GM23338 (cell line): Measurements from ENCODE around the gene EYA2. TPM values are rescaled to one million over a fixed set of nuclear protein-coding genes. Genes with fewer than 3 reads are reported as not detected.

Source experiments
- ATAC-seq: fragments of 200-7000 bp; cut with Tn5 transposase; 3 replicates; pipeline ENCODE4 v1.9.1; 2020
- DNase-seq: peaks from one replicate; pipeline ENCODE4 v3.0.0-alpha.2; 2015; ENCODE audit warnings: low spot score
- H2AFZ ChIP-seq: fragments of 200-600 bp; sonication (generic); 2 replicates; pipeline ENCODE4 v1.8.0; 2016; ENCODE audit warnings: antibody characterized with exemption, mild to moderate bottlenecking, moderate library complexity
- H3F3A ChIP-seq: fragments of 200-600 bp; sonication (generic); replicated peaks from 2 replicates; pipeline ENCODE4 v1.8.0; 2017; ENCODE audit warnings: antibody characterized with exemption, mixed run types, low read depth
- H3K27ac ChIP-seq: fragments of 200-600 bp; sonication (generic); 2 replicates; pipeline ENCODE4 v1.6.1; 2016; ENCODE audit warnings: low read depth
- H3K27me3 ChIP-seq: fragments of 200-600 bp; sonication (generic); 2 replicates; pipeline ENCODE4 v1.8.0; 2016; ENCODE audit warnings: mild to moderate bottlenecking, mixed run types, moderate library complexity; ENCODE audit not compliant: insufficient read depth
- H3K36me3 ChIP-seq: fragments of 200-600 bp; sonication (generic); 2 replicates; pipeline ENCODE4 v1.8.0; 2016; ENCODE audit warnings: mild to moderate bottlenecking; ENCODE audit not compliant: insufficient read depth
- H3K4me1 ChIP-seq: fragments of 200-600 bp; sonication (generic); 2 replicates; pipeline ENCODE4 v1.8.0; 2016; ENCODE audit warnings: mild to moderate bottlenecking, moderate library complexity; ENCODE audit not compliant: insufficient read depth
- H3K4me2 ChIP-seq: fragments of 200-600 bp; sonication (generic); 2 replicates; pipeline ENCODE4 v1.7.1; 2017; ENCODE audit warnings: mixed run types
- H3K4me3 ChIP-seq: fragments of 200-600 bp; sonication (generic); 2 replicates; pipeline ENCODE4 v1.6.1; 2016; ENCODE audit warnings: mixed run types
- H3K79me2 ChIP-seq: fragments of 200-600 bp; sonication (generic); replicated peaks from 2 replicates; pipeline ENCODE4 v1.8.0; 2017; ENCODE audit warnings: mild to moderate bottlenecking; ENCODE audit not compliant: insufficient read depth
- H3K9me2 ChIP-seq: fragments of 200-600 bp; sonication (generic); 2 replicates; pipeline ENCODE4 v1.8.0; 2017; ENCODE audit not compliant: insufficient read depth
- H4K20me1 ChIP-seq: fragments of 200-600 bp; sonication (generic); replicated peaks from 2 replicates; pipeline ENCODE4 v1.8.0; 2017; ENCODE audit warnings: mild to moderate bottlenecking; ENCODE audit not compliant: insufficient read depth
- H3K27ac Mint-ChIP-seq: 2 replicates; pipeline ENCODE4 v1.8.0; 2020; ENCODE audit warnings: inconsistent platforms, mild to moderate bottlenecking, moderate library complexity, mixed read lengths
- H3K27me3 Mint-ChIP-seq: 3 replicates; pipeline ENCODE4 v1.8.0; 2022; ENCODE audit warnings: low read depth, mild to moderate bottlenecking, moderate library complexity, mixed read lengths, inconsistent platforms; ENCODE audit not compliant: insufficient read depth, poor library complexity
- H3K36me3 Mint-ChIP-seq: 3 replicates; pipeline ENCODE4 v1.8.0; 2021; ENCODE audit warnings: low read depth, mild to moderate bottlenecking, inconsistent platforms, moderate library complexity, mixed read lengths
- H3K4me1 Mint-ChIP-seq: 3 replicates; pipeline ENCODE4 v1.8.0; 2020; ENCODE audit warnings: mild to moderate bottlenecking, inconsistent platforms, mixed read lengths
- H3K4me3 Mint-ChIP-seq: 3 replicates; pipeline ENCODE4 v1.8.0; 2021; ENCODE audit warnings: moderate library complexity, mild to moderate bottlenecking, inconsistent platforms, mixed read lengths
- H3K9me3 Mint-ChIP-seq: 3 replicates; pipeline ENCODE4 v1.8.0; 2020; ENCODE audit warnings: moderate library complexity, mild to moderate bottlenecking, inconsistent platforms, mixed read lengths
- CREB1 ChIP-seq: fragments of 250-450 bp; sonication (Bioruptor Pico); IDR thresholded peaks from 2 replicates; pipeline ENCODE4 v1.5.0; 2020; ENCODE audit warnings: low read depth, mild to moderate bottlenecking, moderate library complexity
- CTCF ChIP-seq, 2 experiments: fragments of 200-600 bp in 1 of 2; sonication (generic) in 1 of 2; conservative IDR thresholded peaks; 2 replicates each; pipeline versions ENCODE4 v1.5.1 to v1.6.1; 2016 to 2017; ENCODE audit warnings: antibody characterized with exemption in 2 of 2, low read depth in 2 of 2, mild to moderate bottlenecking in 2 of 2, moderate library complexity in 1 of 2
- EZH2 ChIP-seq: fragments of 200-600 bp; sonication (generic); IDR thresholded peaks from one replicate; pipeline ENCODE4 v1.8.0; 2017; ENCODE audit warnings: antibody characterized with exemption, mild to moderate bottlenecking, low read depth; ENCODE audit not compliant: unreplicated experiment
- EZH2phosphoT487 ChIP-seq: fragments of 200-600 bp; sonication (generic); IDR thresholded peaks from one replicate; pipeline ENCODE4 v1.8.1; 2018; ENCODE audit warnings: antibody characterized with exemption; ENCODE audit not compliant: unreplicated experiment
- JUNB ChIP-seq: IDR thresholded peaks from one replicate; pipeline ENCODE4 v1.6.1; 2016; ENCODE audit warnings: antibody characterized with exemption; ENCODE audit not compliant: unreplicated experiment
- NANOG ChIP-seq: IDR thresholded peaks from 2 replicates; pipeline ENCODE4 v1.6.1; 2016; ENCODE audit warnings: antibody characterized with exemption, borderline replicate concordance
- POLR2AphosphoS5 ChIP-seq: IDR thresholded peaks from 2 replicates; pipeline ENCODE4 v1.6.1; 2016; ENCODE audit warnings: antibody characterized with exemption, low read depth
- REST ChIP-seq: IDR thresholded peaks from one replicate; pipeline ENCODE4 v1.6.1; 2018; ENCODE audit warnings: antibody characterized with exemption; ENCODE audit not compliant: unreplicated experiment
- ZNF331 ChIP-seq: fragments of 250-450 bp; sonication (Bioruptor Pico); IDR thresholded peaks from 2 replicates; pipeline ENCODE4 v1.5.0; 2020; ENCODE audit warnings: low read depth, mild to moderate bottlenecking, moderate library complexity
- polyA plus RNA-seq: library from polyadenylated mRNA; unstranded; fragments of >200 nt; fragmentation: Nextera tagmentation; extraction: Ambion mirVana; gene quantifications from 2 replicates; pipeline ENCODE4 v1.2.1, GENCODE V29; 2016
- total RNA-seq: library from RNA; depleted of rRNA; stranded (reverse); fragments of >200 nt; shearing (Covaris generic); gene quantifications from 2 replicates; pipeline ENCODE4 v1.2.3, GENCODE V29; 2014

EYA2 gene
- total and polyA plus RNA-seq, 2 experiments from 2014 or later, result 0.50 to 0.56 TPM

DNA sequence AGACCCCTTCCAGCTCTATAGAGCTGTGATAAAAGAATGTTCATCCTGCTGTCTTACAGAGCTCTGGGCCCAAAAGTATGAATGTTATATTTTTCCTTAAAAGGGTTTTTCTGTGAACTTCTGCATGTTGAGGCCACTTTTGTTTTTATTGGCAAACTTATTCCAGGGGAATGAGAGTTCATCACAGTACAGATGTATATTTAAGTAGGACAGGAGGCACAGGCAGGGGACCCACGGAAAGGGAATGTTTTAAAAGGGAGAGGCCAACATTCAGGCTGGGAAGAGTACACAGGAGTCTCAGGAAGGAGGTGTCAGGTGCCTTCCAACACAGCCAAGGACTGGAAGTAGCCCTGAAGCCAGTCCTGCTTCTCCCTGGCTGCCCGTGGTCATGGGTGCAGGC, 148.4 kb downstream of the EYA2 start:
- Histone ChIP-seq H2AFZ (no peak overlapping the region), H3K4me2 (no peak overlapping the region), H3K36me3 (no peaks in the 10 kb centered on the region), H3K4me3 (no peak overlapping the region), H3K9me2 (no peaks in the 10 kb centered on the region), H3K27ac (no peak overlapping the region), H3K4me1 (no peaks in the 10 kb centered on the region), H3K79me2 (no peaks in the 10 kb centered on the region), H3F3A (no peaks in the 10 kb centered on the region), H4K20me1 (no peaks in the 10 kb centered on the region), H3K27me3 (no peaks in the 10 kb centered on the region)
- no peak for DNase-seq
- Mint-ChIP-seq H3K27me3 (peaks cover 3% of the 10 kb centered on the region), H3K9me3 (peaks cover 10% of the 10 kb centered on the region; the same call in 1 of the 3 replicates), H3K36me3 (no peaks in the 10 kb centered on the region), H3K4me3 (no peak overlapping the region), H3K27ac (no peak overlapping the region), H3K4me1 (no peaks in the 10 kb centered on the region)
- TF ChIP-seq CTCF (conservative IDR thresholded peaks at IDR 0.05; ENCODE audit: low read depth in 2 of 2), result no peak
- TF ChIP-seq EZH2phosphoT487, result no peak
- no peak for TF ChIP-seq EZH2
- no peak for TF ChIP-seq ZNF331 (CRISPR knock-in tag)
- no peak for TF ChIP-seq POLR2AphosphoS5
- no peak for TF ChIP-seq REST
- TF ChIP-seq NANOG, result no peak
- no peak for ATAC-seq

GRCh38 chr20:47044938-47045337, 150.3 kb downstream of the EYA2 start:
- Mint-ChIP-seq H3K4me3 (no peak overlapping the region), H3K27ac (no peak overlapping the region), H3K9me3 (peaks cover 10% of the 10 kb centered on the region; the same call in 1 of the 3 replicates), H3K36me3 (no peaks in the 10 kb centered on the region), H3K4me1 (no peaks in the 10 kb centered on the region), H3K27me3 (peaks cover 2% of the 10 kb centered on the region)
- Histone ChIP-seq H3K9me2 (no peaks in the 10 kb centered on the region), H2AFZ (no peak overlapping the region), H3K36me3 (no peaks in the 10 kb centered on the region), H3K27ac (no peak overlapping the region), H3K4me1 (no peaks in the 10 kb centered on the region), H3K4me2 (no peak overlapping the region), H3F3A (no peaks in the 10 kb centered on the region), H3K27me3 (no peaks in the 10 kb centered on the region), H3K79me2 (no peaks in the 10 kb centered on the region), H4K20me1 (no peaks in the 10 kb centered on the region), H3K4me3 (no peak overlapping the region)
- no peak for ATAC-seq
- no peak for DNase-seq
- TF ChIP-seq ZNF331 (CRISPR knock-in tag) (peak; percentile 74), NANOG (no peak), JUNB (no peak), CREB1 (no peak)
